HepG2 (cell line): ENCODE data around the gene TMC8. TPM values are rescaled to one million over a fixed set of nuclear protein-coding genes. Genes with fewer than 3 reads are reported as not detected.
A peak's percentile ranks its signal among the peaks of the same experiment; 100 is the strongest.

Experiments used
- CHD4 ChIP-seq: fragments of 200-600 bp; sonication (generic); IDR thresholded peaks from 2 replicates; pipeline ENCODE4 v1.7.0; 2017; ENCODE audit warnings: mild to moderate bottlenecking, low read length, borderline replicate concordance
- HNRNPL ChIP-seq: fragments of 200-400 bp; formaldehyde crosslinking; IDR thresholded peaks from 2 replicates; pipeline ENCODE4 v1.6.1; 2017; ENCODE audit warnings: mild to moderate bottlenecking, low read depth, low read length
- JARID2 ChIP-seq: sonication (generic); formaldehyde crosslinking; IDR thresholded peaks from 2 replicates; pipeline ENCODE4 v1.8.1; 2023; ENCODE audit warnings: missing genetic modification reagents, inconsistent platforms; ENCODE audit not compliant: insufficient replicate concordance
- JUN ChIP-seq: sonication (generic); formaldehyde crosslinking; IDR thresholded peaks from 2 replicates; pipeline ENCODE4 v1.4.0; 2020; ENCODE audit warnings: mild to moderate bottlenecking, missing genetic modification reagents
- ZNF20 ChIP-seq: sonication (generic); formaldehyde crosslinking; IDR thresholded peaks from 2 replicates; pipeline ENCODE4 v1.4.0; 2020; ENCODE audit warnings: mild to moderate bottlenecking, moderate library complexity, missing genetic modification reagents
- ZNF24 ChIP-seq: fragments of 450-650 bp; IDR thresholded peaks from 2 replicates; pipeline ENCODE4 v1.6.1; 2017; ENCODE audit warnings: antibody characterized with exemption, mild to moderate bottlenecking
- ZNF292 ChIP-seq: sonication (generic); formaldehyde crosslinking; IDR thresholded peaks from 2 replicates; pipeline ENCODE4 v1.8.1; 2022; ENCODE audit warnings: mild to moderate bottlenecking, low read depth, missing genetic modification reagents, borderline replicate concordance
- ZNF318 ChIP-seq: sonication (generic); formaldehyde crosslinking; IDR thresholded peaks from 2 replicates; pipeline ENCODE4 v1.4.0; 2020; ENCODE audit warnings: mild to moderate bottlenecking, missing genetic modification reagents
- ZNF44 ChIP-seq: sonication (generic); formaldehyde crosslinking; IDR thresholded peaks from 2 replicates; pipeline ENCODE4 v1.5.1; 2020; ENCODE audit warnings: mild to moderate bottlenecking, missing genetic modification reagents
- ZNF598 ChIP-seq: sonication (generic); formaldehyde crosslinking; IDR thresholded peaks from 2 replicates; pipeline ENCODE4 v1.5.1; 2020; ENCODE audit warnings: mild to moderate bottlenecking, missing genetic modification reagents, borderline replicate concordance
- ZNF691 ChIP-seq: sonication (generic); formaldehyde crosslinking; IDR thresholded peaks from 2 replicates; pipeline ENCODE4 v1.4.0; 2020; ENCODE audit warnings: missing genetic modification reagents, low read depth, mild to moderate bottlenecking, borderline replicate concordance
- polyA plus RNA-seq, 8 experiments: library from polyadenylated mRNA; depleted of rRNA in 3 of 8; stranded (reverse) in 7 of 8; unstranded in 1 of 8; fragments of >200 nt; fragmentation: Illumina TruSeq in 4 of 8; extraction: Trizol in 4 of 8; gene quantifications; 2 replicates each; pipeline versions ENCODE4 v1.2.1 to v1.2.3, GENCODE V29; 2011 to 2016; ENCODE audit warnings: low read depth in 4 of 8, missing spikeins in 1 of 8, mixed read lengths in 1 of 8; ENCODE audit not compliant: insufficient read depth in 1 of 8
- total RNA-seq, 5 experiments: library from RNA; depleted of rRNA; stranded (reverse); fragments of >200 nt; fragmentation: Illumina TruSeq; extraction: Trizol; gene quantifications; 2 replicates each; pipeline ENCODE4 v1.2.3, GENCODE V29; 2016; ENCODE audit warnings: low read depth in 1 of 5
- TF ChIP-seq, protein P1 (sequence below): sonication (generic); formaldehyde crosslinking; IDR thresholded peaks from 2 replicates; pipeline ENCODE4 v1.4.0; 2020; ENCODE audit warnings: missing genetic modification reagents

TMC8 gene
- total and polyA plus RNA-seq, 2 of the 13 experiments (the other 11 are each of a cell fraction or from before 2014, with no cell fraction given): 0.53 to 7.8 TPM

DNA sequence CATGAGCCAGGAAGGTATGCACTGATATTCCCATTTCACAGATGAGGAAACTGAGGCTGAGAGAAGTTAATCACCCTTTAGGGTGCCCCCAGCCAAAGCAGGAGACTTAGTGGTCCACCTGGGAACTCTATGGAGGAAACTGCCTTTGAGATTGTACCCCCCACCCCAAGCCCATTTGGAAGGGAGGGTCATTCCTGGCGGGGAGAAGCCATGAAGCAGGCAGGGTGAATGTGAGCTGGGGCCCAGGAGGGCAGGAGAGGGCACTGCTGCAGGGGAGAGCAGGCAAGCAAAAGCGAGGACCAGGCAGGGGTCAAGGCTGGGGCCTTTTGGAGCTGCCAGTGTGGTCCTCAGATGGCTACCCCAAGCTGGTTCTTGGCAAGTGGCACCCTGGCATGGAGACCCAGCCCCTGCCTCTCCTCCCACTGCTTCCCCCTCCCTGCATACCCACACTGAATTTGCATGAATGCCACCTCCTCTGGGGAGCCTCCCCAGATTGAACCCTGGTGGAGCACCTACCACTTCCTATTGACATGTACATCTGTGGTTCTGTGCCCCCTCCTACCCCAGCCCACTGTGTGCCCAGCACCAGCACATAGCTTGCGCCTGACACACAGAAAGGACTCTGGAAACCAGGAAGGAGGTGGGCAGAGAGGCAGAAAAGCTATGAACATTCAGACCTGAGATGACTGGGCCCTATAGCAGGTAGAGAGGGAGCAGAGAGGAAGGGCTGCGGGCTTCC, 1.1 kb upstream of the TMC8 start (continued):
- TF ChIP-seq ZNF44: no peak
- TF ChIP-seq ZNF24: peak; percentile 90
- TF ChIP-seq HNRNPL: 0 out of 2 replicates have a peak, but pooled peaks have one; percentile 61
- TF ChIP-seq, protein P1, sequence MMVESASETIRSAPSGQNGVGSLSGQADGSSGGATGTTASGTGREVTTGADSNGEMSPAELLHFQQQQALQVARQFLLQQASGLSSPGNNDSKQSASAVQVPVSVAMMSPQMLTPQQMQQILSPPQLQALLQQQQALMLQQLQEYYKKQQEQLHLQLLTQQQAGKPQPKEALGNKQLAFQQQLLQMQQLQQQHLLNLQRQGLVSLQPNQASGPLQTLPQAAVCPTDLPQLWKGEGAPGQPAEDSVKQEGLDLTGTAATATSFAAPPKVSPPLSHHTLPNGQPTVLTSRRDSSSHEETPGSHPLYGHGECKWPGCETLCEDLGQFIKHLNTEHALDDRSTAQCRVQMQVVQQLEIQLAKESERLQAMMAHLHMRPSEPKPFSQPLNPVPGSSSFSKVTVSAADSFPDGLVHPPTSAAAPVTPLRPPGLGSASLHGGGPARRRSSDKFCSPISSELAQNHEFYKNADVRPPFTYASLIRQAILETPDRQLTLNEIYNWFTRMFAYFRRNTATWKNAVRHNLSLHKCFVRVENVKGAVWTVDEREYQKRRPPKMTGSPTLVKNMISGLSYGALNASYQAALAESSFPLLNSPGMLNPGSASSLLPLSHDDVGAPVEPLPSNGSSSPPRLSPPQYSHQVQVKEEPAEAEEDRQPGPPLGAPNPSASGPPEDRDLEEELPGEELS (CRISPR knock-in tag): 0 out of 2 replicates have a peak, but pooled peaks have one; percentile 1
- TF ChIP-seq JARID2 (CRISPR knock-in tag): no peak
- TF ChIP-seq ZNF691 (CRISPR knock-in tag): 0 out of 2 replicates have a peak, but pooled peaks have one; percentile 22
- TF ChIP-seq ZNF598 (CRISPR knock-in tag): 0 out of 2 replicates have a peak, but pooled peaks have one; percentile 25
- TF ChIP-seq ZNF20: peak; percentile 60; the same call in 1 of the 2 replicates
- TF ChIP-seq JUN (CRISPR knock-in tag): no peak
- TF ChIP-seq ZNF292 (CRISPR knock-in tag): 0 out of 2 replicates have a peak, but pooled peaks have one; percentile 35
- 0 out of 2 replicates have a peak, but pooled peaks have one; percentile 29 for TF ChIP-seq ZNF318 (CRISPR knock-in tag)
- TF ChIP-seq CHD4: peak; percentile 98
